Astrocyte of the cerebellum (primary cell): ENCODE measurements around the gene UBP1.

ENCODE experiments used
- DNase-seq: peaks from one replicate; pipeline ENCODE4 v3.0.0-alpha.2; 2011; ENCODE audit warnings: low read depth
- H3K4me3 ChIP-seq: 2 replicates; pipeline ENCODE4 v1.5.1; 2011; ENCODE audit warnings: mild to moderate bottlenecking, low read depth, low read length, moderate library complexity
- CTCF ChIP-seq: IDR thresholded peaks from 2 replicates; pipeline ENCODE4 v1.5.1; 2012; ENCODE audit warnings: low read length, low read depth, moderate library complexity, mild to moderate bottlenecking; ENCODE audit errors: missing control alignments
- in situ Hi-C: cut with HindIII; loops from 2 replicates; pipeline ENCODE4 v1.10.0; 2017; ENCODE audit warnings: low sequenced_read_pairs

UBP1 gene

GRCh38 chr3:33442190-33442589, 2.0 kb upstream of the UBP1 start:
- DNase-seq, result no peak
- in situ Hi-C loops, result no loop called here
- no peak overlapping the region for H3K4me3 ChIP-seq
- no peak for TF ChIP-seq CTCF

GRCh38 chr3:33441225-33441976, 1.2 kb upstream of the UBP1 start:
- in situ Hi-C loops, result no loop called here
- DNase-seq, result no peak
- TF ChIP-seq CTCF, result no peak

GRCh38 chr3:33439546-33440327, 468 bp downstream of the UBP1 start:
- TF ChIP-seq CTCF, result no peak
- no peak for DNase-seq

More at GRCh38 chr3:33441225-33441976, 1.2 kb upstream of the UBP1 start:
- peak overlapping the region; percentile 66 for H3K4me3 ChIP-seq

GRCh38 chr3:33438881-33439545, 1.2 kb downstream of the UBP1 start:
- TF ChIP-seq CTCF, result no peak
- in situ Hi-C loops, result no loop called here
- peak overlapping the region; percentile 66 for H3K4me3 ChIP-seq
- no peak for DNase-seq

More at GRCh38 chr3:33439546-33440327, 468 bp downstream of the UBP1 start:
- H3K4me3 ChIP-seq, result peak overlapping the region; percentile 66
- in situ Hi-C loops, result no loop called here

- TF ChIP-seq CTCF, result no peak
- DNase-seq, result peak; percentile 42
- H3K4me3 ChIP-seq, result peak overlapping the region; percentile 66
- in situ Hi-C loops, result no loop called here
These were observed 1.9 kb downstream of the UBP1 start for GRCh38 chr3:33438284-33438668.

GRCh38 chr3:33437556-33438283, 2.5 kb downstream of the UBP1 start:
- DNase-seq, result no peak
- H3K4me3 ChIP-seq, result peak overlapping the region; percentile 66
- in situ Hi-C loops, result no loop called here
- no peak for TF ChIP-seq CTCF
